Measurements from ENCODE around the gene FGF19.

FGF19 gene

DNA sequence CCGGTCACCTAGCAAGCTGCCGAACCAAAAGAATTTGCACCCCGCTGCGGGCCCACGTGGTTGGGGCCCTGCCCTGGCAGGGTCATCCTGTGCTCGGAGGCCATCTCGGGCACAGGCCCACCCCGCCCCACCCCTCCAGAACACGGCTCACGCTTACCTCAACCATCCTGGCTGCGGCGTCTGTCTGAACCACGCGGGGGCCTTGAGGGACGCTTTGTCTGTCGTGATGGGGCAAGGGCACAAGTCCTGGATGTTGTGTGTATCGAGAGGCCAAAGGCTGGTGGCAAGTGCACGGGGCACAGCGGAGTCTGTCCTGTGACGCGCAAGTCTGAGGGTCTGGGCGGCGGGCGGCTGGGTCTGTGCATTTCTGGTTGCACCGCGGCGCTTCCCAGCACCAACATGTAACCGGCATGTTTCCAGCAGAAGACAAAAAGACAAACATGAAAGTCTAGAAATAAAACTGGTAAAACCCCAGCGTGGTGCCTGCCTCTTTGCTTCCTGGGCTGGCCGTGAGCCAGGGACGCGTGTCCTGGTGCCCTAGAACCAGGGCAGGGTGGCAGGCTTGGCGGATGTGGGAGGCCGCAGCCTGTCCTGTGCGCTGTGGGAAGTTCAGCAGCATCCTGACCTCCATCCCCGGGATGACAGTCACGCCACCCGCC lies 49.7 kb downstream of the FGF19 start:
- Histone ChIP-seq H3K36me3 (ENCODE audit: insufficient read depth, low read length) (no peaks in the 10 kb centered on the region), H3K79me2 (ENCODE audit: insufficient read depth, low read length) (no peaks in the 10 kb centered on the region), H3K4me3 (ENCODE audit: low read depth in 1 of 2, low read length in 2 of 2) (no peak overlapping the region), H3K27me3 (ENCODE audit: insufficient read depth, low read length, poor library complexity) (no peaks in the 10 kb centered on the region), H3K9me3 (ENCODE audit: insufficient read depth, low read length, severe bottlenecking) (no peaks in the 10 kb centered on the region), H3K27ac (ENCODE audit: low read length) (no peak overlapping the region), H3K9ac (ENCODE audit: low read depth, low read length) (no peak overlapping the region), H3K4me2 (ENCODE audit: insufficient read depth, low read length) (no peak overlapping the region), H3K4me1 (ENCODE audit: insufficient read depth, low read length) (no peaks in the 10 kb centered on the region), H2AFZ (ENCODE audit: low read depth, low read length) (no peak overlapping the region), H4K20me1 (ENCODE audit: insufficient read depth, low read length) (peaks cover 3% of the 10 kb centered on the region; the same call in 1 of the 2 replicates)
- DNase-seq: no peak
- ATAC-seq (ENCODE audit: insufficient read depth, low read depth): no peak
- TF ChIP-seq EZH2 (IDR thresholded peaks at IDR 0.05; ENCODE audit: borderline replicate concordance, low read depth, low read length, severe bottlenecking): no peak
- TF ChIP-seq, protein P1, sequence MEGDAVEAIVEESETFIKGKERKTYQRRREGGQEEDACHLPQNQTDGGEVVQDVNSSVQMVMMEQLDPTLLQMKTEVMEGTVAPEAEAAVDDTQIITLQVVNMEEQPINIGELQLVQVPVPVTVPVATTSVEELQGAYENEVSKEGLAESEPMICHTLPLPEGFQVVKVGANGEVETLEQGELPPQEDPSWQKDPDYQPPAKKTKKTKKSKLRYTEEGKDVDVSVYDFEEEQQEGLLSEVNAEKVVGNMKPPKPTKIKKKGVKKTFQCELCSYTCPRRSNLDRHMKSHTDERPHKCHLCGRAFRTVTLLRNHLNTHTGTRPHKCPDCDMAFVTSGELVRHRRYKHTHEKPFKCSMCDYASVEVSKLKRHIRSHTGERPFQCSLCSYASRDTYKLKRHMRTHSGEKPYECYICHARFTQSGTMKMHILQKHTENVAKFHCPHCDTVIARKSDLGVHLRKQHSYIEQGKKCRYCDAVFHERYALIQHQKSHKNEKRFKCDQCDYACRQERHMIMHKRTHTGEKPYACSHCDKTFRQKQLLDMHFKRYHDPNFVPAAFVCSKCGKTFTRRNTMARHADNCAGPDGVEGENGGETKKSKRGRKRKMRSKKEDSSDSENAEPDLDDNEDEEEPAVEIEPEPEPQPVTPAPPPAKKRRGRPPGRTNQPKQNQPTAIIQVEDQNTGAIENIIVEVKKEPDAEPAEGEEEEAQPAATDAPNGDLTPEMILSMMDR (IDR thresholded peaks at IDR 0.05; ENCODE audit: borderline replicate concordance, extremely low read depth, low read length, poor library complexity, severe bottlenecking): no peak

DNA sequence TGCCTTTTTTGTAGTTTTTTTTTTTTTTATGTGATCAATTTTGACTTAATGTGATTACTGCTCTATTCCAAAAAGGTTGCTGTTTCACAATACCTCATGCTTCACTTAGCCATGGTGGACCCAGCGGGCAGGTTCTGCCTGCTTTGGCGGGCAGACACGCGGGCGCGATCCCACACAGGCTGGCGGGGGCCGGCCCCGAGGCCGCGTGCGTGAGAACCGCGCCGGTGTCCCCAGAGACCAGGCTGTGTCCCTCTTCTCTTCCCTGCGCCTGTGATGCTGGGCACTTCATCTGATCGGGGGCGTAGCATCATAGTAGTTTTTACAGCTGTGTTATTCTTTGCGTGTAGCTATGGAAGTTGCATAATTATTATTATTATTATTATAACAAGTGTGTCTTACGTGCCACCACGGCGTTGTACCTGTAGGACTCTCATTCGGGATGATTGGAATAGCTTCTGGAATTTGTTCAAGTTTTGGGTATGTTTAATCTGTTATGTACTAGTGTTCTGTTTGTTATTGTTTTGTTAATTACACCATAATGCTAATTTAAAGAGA lies 50.3 kb downstream of the FGF19 start:
- Histone ChIP-seq H3K36me3 (ENCODE audit: insufficient read depth, low read length) (no peaks in the 10 kb centered on the region), H3K27me3 (ENCODE audit: insufficient read depth, low read length, poor library complexity) (no peaks in the 10 kb centered on the region), H3K4me1 (ENCODE audit: insufficient read depth, low read length) (no peaks in the 10 kb centered on the region), H2AFZ (ENCODE audit: low read depth, low read length) (no peak overlapping the region), H3K27ac (ENCODE audit: low read length) (no peak overlapping the region), H4K20me1 (ENCODE audit: insufficient read depth, low read length) (peaks cover 3% of the 10 kb centered on the region; the same call in 1 of the 2 replicates), H3K79me2 (ENCODE audit: insufficient read depth, low read length) (no peaks in the 10 kb centered on the region), H3K9ac (ENCODE audit: low read depth, low read length) (no peak overlapping the region), H3K4me3 (ENCODE audit: low read depth in 1 of 2, low read length in 2 of 2) (no peak overlapping the region), H3K9me3 (ENCODE audit: insufficient read depth, low read length, severe bottlenecking) (no peaks in the 10 kb centered on the region), H3K4me2 (ENCODE audit: insufficient read depth, low read length) (no peak overlapping the region)
- no peak for TF ChIP-seq EZH2 (IDR thresholded peaks at IDR 0.05; ENCODE audit: borderline replicate concordance, low read depth, low read length, severe bottlenecking)
- TF ChIP-seq, protein P1 (IDR thresholded peaks at IDR 0.05; ENCODE audit: borderline replicate concordance, extremely low read depth, low read length, poor library complexity, severe bottlenecking): no peak
- no peak for ATAC-seq (ENCODE audit: insufficient read depth, low read depth)
- DNase-seq: no peak

DNA sequence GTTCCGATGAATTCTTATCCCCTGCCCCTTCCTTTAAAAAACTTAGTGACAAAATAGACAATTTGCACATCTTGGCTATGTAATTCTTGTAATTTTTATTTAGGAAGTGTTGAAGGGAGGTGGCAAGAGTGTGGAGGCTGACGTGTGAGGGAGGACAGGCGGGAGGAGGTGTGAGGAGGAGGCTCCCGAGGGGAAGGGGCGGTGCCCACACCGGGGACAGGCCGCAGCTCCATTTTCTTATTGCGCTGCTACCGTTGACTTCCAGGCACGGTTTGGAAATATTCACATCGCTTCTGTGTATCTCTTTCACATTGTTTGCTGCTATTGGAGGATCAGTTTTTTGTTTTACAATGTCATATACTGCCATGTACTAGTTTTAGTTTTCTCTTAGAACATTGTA lies 50.8 kb downstream of the FGF19 start:
- Histone ChIP-seq H3K36me3 (ENCODE audit: insufficient read depth, low read length) (no peaks in the 10 kb centered on the region), H3K4me1 (ENCODE audit: insufficient read depth, low read length) (no peaks in the 10 kb centered on the region), H2AFZ (ENCODE audit: low read depth, low read length) (no peak overlapping the region), H3K9ac (ENCODE audit: low read depth, low read length) (no peak overlapping the region), H3K79me2 (ENCODE audit: insufficient read depth, low read length) (no peaks in the 10 kb centered on the region), H3K4me3 (ENCODE audit: low read depth in 1 of 2, low read length in 2 of 2) (no peak overlapping the region), H4K20me1 (ENCODE audit: insufficient read depth, low read length) (peaks cover 3% of the 10 kb centered on the region), H3K27ac (ENCODE audit: low read length) (no peak overlapping the region), H3K27me3 (ENCODE audit: insufficient read depth, low read length, poor library complexity) (no peaks in the 10 kb centered on the region), H3K9me3 (ENCODE audit: insufficient read depth, low read length, severe bottlenecking) (no peaks in the 10 kb centered on the region), H3K4me2 (ENCODE audit: insufficient read depth, low read length) (no peak overlapping the region)
- no peak for ATAC-seq (ENCODE audit: insufficient read depth, low read depth)
- DNase-seq: no peak
- no peak for TF ChIP-seq EZH2 (IDR thresholded peaks at IDR 0.05; ENCODE audit: borderline replicate concordance, low read depth, low read length, severe bottlenecking)
- TF ChIP-seq, protein P1 (IDR thresholded peaks at IDR 0.05; ENCODE audit: borderline replicate concordance, extremely low read depth, low read length, poor library complexity, severe bottlenecking): no peak
